Mesendoderm (in vitro differentiated cells): ENCODE results near the gene C1orf115.

Source experiments
- DNase-seq: peaks from one replicate; pipeline ENCODE4 v3.0.0; 2013
- H2AK5ac ChIP-seq: 2 replicates; pipeline ENCODE4 v1.6.1; 2013; ENCODE audit warnings: low read length, inconsistent platforms
- H2BK120ac ChIP-seq: 2 replicates; pipeline ENCODE4 v1.6.1; 2013; ENCODE audit warnings: low read depth, mild to moderate bottlenecking, low read length, moderate library complexity, mixed read lengths
- H2BK15ac ChIP-seq: replicated peaks from 2 replicates; pipeline ENCODE4 v1.6.1; 2013; ENCODE audit warnings: low read depth, mild to moderate bottlenecking, moderate library complexity
- H2BK5ac ChIP-seq: 2 replicates; pipeline ENCODE4 v1.6.1; 2013; ENCODE audit warnings: low read length, inconsistent platforms
- H3K18ac ChIP-seq: 2 replicates; pipeline ENCODE4 v1.6.1; 2013; ENCODE audit warnings: mild to moderate bottlenecking, low read length, mixed read lengths
- H3K23ac ChIP-seq: one replicate; pipeline ENCODE4 v1.6.1; 2013; ENCODE audit warnings: low read length
- H3K27ac ChIP-seq: 2 replicates; pipeline ENCODE4 v1.5.1; 2013; ENCODE audit warnings: low read depth, mild to moderate bottlenecking, inconsistent platforms, low read length, moderate library complexity
- H3K27me3 ChIP-seq: 2 replicates; pipeline ENCODE4 v1.6.1; 2013; ENCODE audit warnings: low read length, control low read depth, mild to moderate bottlenecking, inconsistent platforms; ENCODE audit not compliant: insufficient read depth, poor library complexity
- H3K36me3 ChIP-seq: 2 replicates; pipeline ENCODE4 v1.6.1; 2013; ENCODE audit warnings: low read length, inconsistent platforms; ENCODE audit not compliant: control insufficient read depth, insufficient read depth
- H3K4ac ChIP-seq: one replicate; pipeline ENCODE4 v1.6.1; 2013; ENCODE audit warnings: low read depth, mild to moderate bottlenecking, low read length, moderate library complexity
- H3K4me1 ChIP-seq: 2 replicates; pipeline ENCODE4 v1.6.1; 2013; ENCODE audit warnings: low read depth, low read length, inconsistent platforms; ENCODE audit not compliant: control insufficient read depth
- H3K4me2 ChIP-seq: 2 replicates; pipeline ENCODE4 v1.6.1; 2013; ENCODE audit warnings: low read length
- H3K4me3 ChIP-seq: 2 replicates; pipeline ENCODE4 v1.5.1; 2013; ENCODE audit warnings: mild to moderate bottlenecking, low read length
- H3K56ac ChIP-seq: one replicate; pipeline ENCODE4 v1.6.1; 2013; ENCODE audit warnings: low read length
- H3K79me1 ChIP-seq: 2 replicates; pipeline ENCODE4 v1.6.1; 2013; ENCODE audit warnings: low read length, inconsistent platforms
- H3K79me2 ChIP-seq: 2 replicates; pipeline ENCODE4 v1.6.1; 2013; ENCODE audit warnings: mild to moderate bottlenecking, low read length; ENCODE audit not compliant: control insufficient read depth, insufficient read depth
- H3K9ac ChIP-seq: 2 replicates; pipeline ENCODE4 v1.6.1; 2013; ENCODE audit warnings: low read length, inconsistent platforms
- H4K5ac ChIP-seq: one replicate; pipeline ENCODE4 v1.6.1; 2013; ENCODE audit warnings: low read length
- H4K8ac ChIP-seq: one replicate; pipeline ENCODE4 v1.6.1; 2013; ENCODE audit warnings: low read depth, mild to moderate bottlenecking, control low read depth, low read length, moderate library complexity
- WGBS: extraction: QIAGEN DNeasy Blood & Tissue Kit; methylation state at CpG from one replicate; pipeline ENCODE4 v1.1.7; 2013; ENCODE audit warnings: low lambda C conversion rate, missing lambda C conversion rate; ENCODE audit not compliant: insufficient coverage; ENCODE audit errors: extremely low coverage; 5-methylcytosine and 5-hydroxymethylcytosine counted together

C1orf115 gene

GRCh38 chr1:220687809-220688208, 2.4 kb upstream of the C1orf115 start:
- no peaks in the 10 kb centered on the region for H3K79me1 ChIP-seq
- no peak overlapping the region for H3K56ac ChIP-seq
- no peak overlapping the region for H3K18ac ChIP-seq
- H4K8ac ChIP-seq, result no peak overlapping the region
- H4K5ac ChIP-seq, result no peak overlapping the region
- no peak overlapping the region for H3K27ac ChIP-seq
- H2AK5ac ChIP-seq, result no peak overlapping the region
- DNase-seq, result no peak
- no peak overlapping the region for H3K4me2 ChIP-seq
- no peak overlapping the region for H3K4me3 ChIP-seq
- H3K23ac ChIP-seq, result no peak overlapping the region
- H3K27me3 ChIP-seq, result peaks cover 7% of the 10 kb centered on the region
- no peaks in the 10 kb centered on the region for H3K79me2 ChIP-seq
- no CpG with 5 or more reads among the region's 5 CpGs for WGBS
- H3K4me1 ChIP-seq, result no peaks in the 10 kb centered on the region
- no peak overlapping the region for H3K9ac ChIP-seq
- H3K36me3 ChIP-seq, result no peaks in the 10 kb centered on the region
- H2BK120ac ChIP-seq, result no peak overlapping the region
- no peak overlapping the region for H3K4ac ChIP-seq
- H2BK5ac ChIP-seq, result no peak overlapping the region
- H2BK15ac ChIP-seq, result no peak overlapping the region

- Histone ChIP-seq H3K36me3 (no peaks in the 10 kb centered on the region), H2BK15ac (no peak overlapping the region), H3K4me2 (peak overlapping the region; percentile 59), H4K8ac (no peak overlapping the region), H3K4me3 (no peak overlapping the region), H3K18ac (no peak overlapping the region), H3K4ac (no peak overlapping the region), H4K5ac (no peak overlapping the region), H2BK5ac (no peak overlapping the region), H2BK120ac (no peak overlapping the region), H3K79me1 (no peaks in the 10 kb centered on the region), H3K23ac (no peak overlapping the region), H3K9ac (no peak overlapping the region), H3K4me1 (no peaks in the 10 kb centered on the region), H3K56ac (no peak overlapping the region), H2AK5ac (no peak overlapping the region), H3K27ac (no peak overlapping the region), H3K27me3 (peaks cover 7% of the 10 kb centered on the region), H3K79me2 (no peaks in the 10 kb centered on the region)
- WGBS, result no CpG with 5 or more reads among the region's 14 CpGs
- no peak for DNase-seq
Observed at GRCh38 chr1:220689666-220690065, 497 bp upstream of the C1orf115 start.

- Histone ChIP-seq H3K79me2 (no peaks in the 10 kb centered on the region), H2BK5ac (no peak overlapping the region), H3K79me1 (no peaks in the 10 kb centered on the region), H3K56ac (peak overlapping the region; percentile 88), H4K5ac (no peak overlapping the region), H3K9ac (no peak overlapping the region), H3K36me3 (no peaks in the 10 kb centered on the region), H3K18ac (no peak overlapping the region), H3K23ac (no peak overlapping the region), H2BK15ac (no peak overlapping the region), H2BK120ac (no peak overlapping the region), H3K4me3 (peak overlapping the region; percentile 51), H2AK5ac (no peak overlapping the region), H3K4me2 (peak overlapping the region; percentile 33), H3K4me1 (no peaks in the 10 kb centered on the region), H3K27ac (no peak overlapping the region), H3K4ac (no peak overlapping the region), H4K8ac (no peak overlapping the region), H3K27me3 (peaks cover 7% of the 10 kb centered on the region)
- WGBS, result no CpG with 5 or more reads among the region's 14 CpGs
- no peak for DNase-seq
Observed at GRCh38 chr1:220691053-220691684, 1.0 kb downstream of the C1orf115 start.

- Histone ChIP-seq H3K23ac (no peak overlapping the region), H4K5ac (no peak overlapping the region), H3K27me3 (peaks cover 7% of the 10 kb centered on the region), H2BK15ac (no peak overlapping the region), H3K4ac (no peak overlapping the region), H3K79me2 (no peaks in the 10 kb centered on the region), H3K4me3 (no peak overlapping the region), H2BK5ac (no peak overlapping the region), H4K8ac (no peak overlapping the region), H2AK5ac (no peak overlapping the region), H3K36me3 (no peaks in the 10 kb centered on the region), H3K27ac (no peak overlapping the region), H3K4me2 (no peak overlapping the region), H2BK120ac (no peak overlapping the region), H3K79me1 (no peaks in the 10 kb centered on the region), H3K4me1 (no peaks in the 10 kb centered on the region), H3K18ac (no peak overlapping the region), H3K56ac (no peak overlapping the region), H3K9ac (no peak overlapping the region)
- DNase-seq, result no peak
- WGBS, result no CpG with 5 or more reads among the region's 8 CpGs
Observed at GRCh38 chr1:220692436-220693228, 2.5 kb downstream of the C1orf115 start.

- no peak overlapping the region for H2BK15ac ChIP-seq
- H3K4me3 ChIP-seq, result no peak overlapping the region
- no peaks in the 10 kb centered on the region for H3K79me1 ChIP-seq
- no peak overlapping the region for H4K5ac ChIP-seq
- no peak overlapping the region for H2BK5ac ChIP-seq
- no peak overlapping the region for H3K4me2 ChIP-seq
- no peak for DNase-seq
- no peak overlapping the region for H3K18ac ChIP-seq
- H2AK5ac ChIP-seq, result no peak overlapping the region
- WGBS, result no CpG with 5 or more reads among the region's 8 CpGs
- H4K8ac ChIP-seq, result no peak overlapping the region
- H3K4me1 ChIP-seq, result no peaks in the 10 kb centered on the region
- no peaks in the 10 kb centered on the region for H3K79me2 ChIP-seq
- no peak overlapping the region for H3K4ac ChIP-seq
- no peak overlapping the region for H3K56ac ChIP-seq
- H3K27ac ChIP-seq, result no peak overlapping the region
- no peak overlapping the region for H2BK120ac ChIP-seq
- no peaks in the 10 kb centered on the region for H3K36me3 ChIP-seq
- no peak overlapping the region for H3K23ac ChIP-seq
- no peak overlapping the region for H3K9ac ChIP-seq
- peaks cover 7% of the 10 kb centered on the region for H3K27me3 ChIP-seq
Observed at GRCh38 chr1:220694866-220695382, 4.8 kb downstream of the C1orf115 start.
